NB4 (cell line): ENCODE results near the gene ADAP1.

Experiments used
- CTCF ChIP-seq: IDR thresholded peaks from one replicate; pipeline ENCODE4 v1.5.1; 2012; ENCODE audit warnings: low read depth, low read length
- POLR2A ChIP-seq: IDR thresholded peaks from 2 replicates; pipeline ENCODE4 v1.6.1; 2011; ENCODE audit warnings: mild to moderate bottlenecking; ENCODE audit not compliant: insufficient read length; ENCODE audit errors: extremely low read depth
- TF ChIP-seq, protein P1 (sequence below): IDR thresholded peaks from 2 replicates; pipeline ENCODE4 v1.6.1; 2011; ENCODE audit warnings: low read depth, low read length

DNA sequence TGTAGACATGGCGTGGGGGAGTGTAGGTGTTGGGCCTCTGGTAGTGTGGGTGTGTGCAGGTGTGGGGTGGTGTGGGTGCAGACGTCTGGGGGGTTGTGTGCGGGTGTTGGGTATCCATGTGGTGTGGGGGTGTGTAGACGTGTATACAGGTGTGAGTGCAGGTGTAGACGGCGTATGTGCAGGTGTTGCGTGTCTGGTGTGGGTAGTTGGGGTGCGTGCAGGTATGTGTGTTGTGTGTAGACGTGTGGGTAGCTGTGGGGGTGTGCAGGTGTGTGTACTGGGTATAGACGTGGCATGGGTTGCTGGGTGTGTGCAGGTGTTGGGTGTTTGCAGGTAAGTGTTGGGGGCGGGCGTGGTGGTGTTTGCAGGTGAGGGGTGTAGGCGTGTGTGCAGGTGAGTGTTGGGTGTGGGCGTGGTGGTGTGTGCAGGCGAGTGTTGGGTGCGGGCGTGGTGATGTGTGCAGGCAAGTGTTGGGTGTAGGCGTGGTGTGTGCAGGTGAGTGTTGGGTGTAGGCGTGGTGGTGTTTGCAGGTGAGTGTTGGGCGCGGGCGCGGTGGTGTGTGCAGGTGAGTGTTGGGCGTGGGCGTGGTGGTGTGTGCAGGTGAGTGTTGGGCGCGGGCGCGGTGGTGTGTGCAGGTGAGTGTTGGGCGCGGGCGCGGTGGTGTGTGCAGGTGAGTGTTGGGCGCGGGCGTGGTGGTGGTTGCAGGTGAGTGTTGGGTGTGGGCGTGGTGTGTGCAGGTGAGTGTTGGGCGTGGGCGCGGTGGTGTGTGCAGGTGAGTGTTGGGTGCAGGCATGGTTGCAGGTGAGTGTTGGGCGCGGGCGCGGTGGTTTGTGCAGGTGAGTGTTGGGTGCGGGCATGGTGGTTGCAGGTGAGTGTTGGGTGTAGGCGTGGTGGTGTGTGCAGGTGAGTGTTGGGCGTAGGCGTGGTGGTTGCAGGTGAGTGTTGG, 61.6 kb downstream of the ADAP1 start:
- TF ChIP-seq CTCF (no peak), POLR2A (no peak)
- TF ChIP-seq, protein P1, sequence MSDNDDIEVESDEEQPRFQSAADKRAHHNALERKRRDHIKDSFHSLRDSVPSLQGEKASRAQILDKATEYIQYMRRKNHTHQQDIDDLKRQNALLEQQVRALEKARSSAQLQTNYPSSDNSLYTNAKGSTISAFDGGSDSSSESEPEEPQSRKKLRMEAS = no peak
